IMR-90 (cell line): ENCODE measurements around the gene IL1RAPL1.
A peak's percentile ranks its signal among the peaks of the same experiment; 100 is the strongest.

Source experiments
- BHLHE40 ChIP-seq: fragments of 150-350 bp; IDR thresholded peaks from 2 replicates; pipeline ENCODE4 v1.6.1; 2016; ENCODE audit warnings: mild to moderate bottlenecking, low read depth, low read length
- CEBPB ChIP-seq: IDR thresholded peaks from 2 replicates; pipeline ENCODE4 v1.6.1; 2012; ENCODE audit warnings: low read depth, low read length, improper control_type of control experiment
- CHD1 ChIP-seq: IDR thresholded peaks from 2 replicates; pipeline ENCODE4 v1.6.1; 2012; ENCODE audit warnings: low read depth, low read length, improper control_type of control experiment
- CTCF ChIP-seq: conservative IDR thresholded peaks from 2 replicates; pipeline ENCODE4 v1.5.1; 2012; ENCODE audit warnings: mild to moderate bottlenecking, low read depth, low read length, improper control_type of control experiment
- ELK1 ChIP-seq: fragments of 150-350 bp; IDR thresholded peaks from 2 replicates; pipeline ENCODE4 v1.6.1; 2016; ENCODE audit warnings: low read depth, mild to moderate bottlenecking, low read length, moderate library complexity, borderline replicate concordance
- MAZ ChIP-seq: IDR thresholded peaks from 2 replicates; pipeline ENCODE4 v1.6.1; 2012; ENCODE audit warnings: low read depth, mild to moderate bottlenecking, low read length, improper control_type of control experiment, moderate library complexity, borderline replicate concordance
- MXI1 ChIP-seq: IDR thresholded peaks from 2 replicates; pipeline ENCODE4 v1.6.1; 2012; ENCODE audit warnings: low read depth, mild to moderate bottlenecking, low read length, moderate library complexity, borderline replicate concordance
- NFE2L2 ChIP-seq: fragments of 150-350 bp; IDR thresholded peaks from 2 replicates; pipeline ENCODE4 v1.6.1; 2016; ENCODE audit warnings: low read depth, mild to moderate bottlenecking, low read length
- POLR2A ChIP-seq: IDR thresholded peaks from 2 replicates; pipeline ENCODE4 v1.6.1; 2012; ENCODE audit warnings: mild to moderate bottlenecking, low read depth, low read length
- RAD21 ChIP-seq: IDR thresholded peaks from 2 replicates; pipeline ENCODE4 v1.6.1; 2012; ENCODE audit warnings: low read length, improper control_type of control experiment
- RCOR1 ChIP-seq: IDR thresholded peaks from 2 replicates; pipeline ENCODE4 v1.6.1; 2012; ENCODE audit warnings: mild to moderate bottlenecking, low read length, improper control_type of control experiment; ENCODE audit not compliant: insufficient replicate concordance
- SMC3 ChIP-seq: fragments of 150-350 bp; IDR thresholded peaks from 2 replicates; pipeline ENCODE4 v1.6.1; 2016; ENCODE audit warnings: low read depth, mild to moderate bottlenecking, antibody characterized with exemption, low read length, moderate library complexity
- USF2 ChIP-seq: fragments of 150-350 bp; IDR thresholded peaks from 2 replicates; pipeline ENCODE4 v1.6.1; 2017; ENCODE audit warnings: mild to moderate bottlenecking, antibody characterized with exemption, low read length, low read depth

- TF ChIP-seq CTCF (no peak), RAD21 (no peak), POLR2A (no peak), MAZ (no peak), USF2 (no peak), MXI1 (no peak), ELK1 (no peak), SMC3 (no peak), NFE2L2 (no peak), RCOR1 (no peak), CHD1 (no peak), BHLHE40 (no peak), CEBPB (peak; percentile 79)
Observed at GRCh38 chrX:29728639-29729038, 1141.4 kb downstream of the IL1RAPL1 start.
